Stimulated activated memory B cell treated with anti-CD40 and anti-IgM and Interleukin-4, amounts not matched to agents 10 μg/mL and 1 μg/mL and 100 μg/mL, for 72 hours (primary cell): ENCODE data around the gene MEGF10.

Source experiments
- ATAC-seq: fragments of 150-1000 bp; cut with Tn5 transposase; 2 replicates; pipeline ENCODE4 v1.10.0; 2021
- H3K27ac Mint-ChIP-seq: one replicate; pipeline ENCODE4 v1.8.0; 2022; ENCODE audit warnings: mild to moderate bottlenecking, mixed read lengths
- H3K27me3 Mint-ChIP-seq: one replicate; pipeline ENCODE4 v1.8.0; 2022; ENCODE audit warnings: mixed read lengths
- H3K36me3 Mint-ChIP-seq: one replicate; pipeline ENCODE4 v1.8.0; 2022; ENCODE audit warnings: mixed read lengths
- H3K4me1 Mint-ChIP-seq: one replicate; pipeline ENCODE4 v1.8.0; 2022; ENCODE audit warnings: mixed read lengths
- H3K4me3 Mint-ChIP-seq: one replicate; pipeline ENCODE4 v1.8.0; 2022; ENCODE audit warnings: mild to moderate bottlenecking, moderate library complexity, mixed read lengths
- H3K9me3 Mint-ChIP-seq: one replicate; pipeline ENCODE4 v1.8.0; 2022; ENCODE audit warnings: mixed read lengths

MEGF10 gene

GRCh38 chr5:127331890-127332649 lies 41.5 kb downstream of the MEGF10 start:
- Mint-ChIP-seq H3K36me3 (no peaks in the 10 kb centered on the region), H3K27me3 (peaks cover 38% of the 10 kb centered on the region), H3K27ac (no peak overlapping the region), H3K9me3 (no peaks in the 10 kb centered on the region), H3K4me1 (no peaks in the 10 kb centered on the region), H3K4me3 (no peak overlapping the region)
- ATAC-seq = no peak

DNA sequence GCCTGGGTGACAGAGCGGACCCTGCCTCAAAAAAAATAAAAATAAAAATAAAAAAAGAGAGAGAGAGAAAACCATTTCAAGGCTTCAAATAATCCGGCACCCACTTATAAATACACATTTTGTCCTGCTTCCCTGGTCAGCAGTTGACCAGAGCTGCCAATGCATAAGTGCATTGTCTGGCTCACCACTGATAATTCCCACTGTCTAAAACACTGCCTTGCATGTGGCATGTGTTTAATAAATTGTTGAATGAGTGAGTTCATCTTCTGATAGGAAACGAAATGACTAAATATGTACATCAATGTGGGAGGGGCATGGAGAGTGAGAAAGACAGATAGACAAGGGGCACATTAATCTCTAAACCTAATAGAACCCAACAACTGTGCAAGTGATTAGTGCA lies 42.9 kb downstream of the MEGF10 start:
- Mint-ChIP-seq H3K27ac (no peak overlapping the region), H3K36me3 (no peaks in the 10 kb centered on the region), H3K27me3 (peaks cover 38% of the 10 kb centered on the region), H3K4me3 (no peak overlapping the region), H3K4me1 (no peaks in the 10 kb centered on the region), H3K9me3 (no peaks in the 10 kb centered on the region)
- no peak for ATAC-seq

DNA sequence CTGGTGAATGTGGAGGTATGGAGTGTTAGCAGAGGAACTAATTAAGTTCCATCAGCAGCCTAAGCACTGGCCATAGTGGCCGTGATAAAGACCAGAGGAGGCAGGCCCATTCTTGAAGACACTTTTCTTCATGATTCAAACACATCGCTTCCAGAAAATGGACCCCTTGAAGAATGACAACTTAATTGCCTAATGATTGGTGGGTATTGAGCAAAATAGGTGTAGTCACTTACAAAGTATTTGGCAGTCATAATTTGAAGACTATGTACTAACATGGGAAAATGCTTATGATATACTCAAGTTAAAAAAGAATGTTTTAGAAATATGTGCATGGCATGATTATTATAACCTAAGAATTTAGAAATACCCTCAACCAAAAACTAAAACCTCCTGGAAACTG lies 44.8 kb downstream of the MEGF10 start:
- ATAC-seq = no peak
- Mint-ChIP-seq H3K27me3 (peaks cover 29% of the 10 kb centered on the region), H3K27ac (no peak overlapping the region), H3K4me3 (no peak overlapping the region), H3K4me1 (no peaks in the 10 kb centered on the region), H3K9me3 (no peaks in the 10 kb centered on the region), H3K36me3 (no peaks in the 10 kb centered on the region)

GRCh38 chr5:127337876-127338275 lies 47.3 kb downstream of the MEGF10 start:
- Mint-ChIP-seq H3K4me1 (no peaks in the 10 kb centered on the region), H3K4me3 (no peak overlapping the region), H3K36me3 (no peaks in the 10 kb centered on the region), H3K27ac (no peak overlapping the region), H3K27me3 (peaks cover 7% of the 10 kb centered on the region), H3K9me3 (no peaks in the 10 kb centered on the region)
- no peak for ATAC-seq

- Mint-ChIP-seq H3K36me3 (no peaks in the 10 kb centered on the region), H3K27ac (no peak overlapping the region), H3K9me3 (no peaks in the 10 kb centered on the region), H3K27me3 (peaks cover 1% of the 10 kb centered on the region), H3K4me1 (no peaks in the 10 kb centered on the region), H3K4me3 (no peak overlapping the region)
- no peak for ATAC-seq
Measured at GRCh38 chr5:127338501-127338900, 47.9 kb downstream of the MEGF10 start.

DNA sequence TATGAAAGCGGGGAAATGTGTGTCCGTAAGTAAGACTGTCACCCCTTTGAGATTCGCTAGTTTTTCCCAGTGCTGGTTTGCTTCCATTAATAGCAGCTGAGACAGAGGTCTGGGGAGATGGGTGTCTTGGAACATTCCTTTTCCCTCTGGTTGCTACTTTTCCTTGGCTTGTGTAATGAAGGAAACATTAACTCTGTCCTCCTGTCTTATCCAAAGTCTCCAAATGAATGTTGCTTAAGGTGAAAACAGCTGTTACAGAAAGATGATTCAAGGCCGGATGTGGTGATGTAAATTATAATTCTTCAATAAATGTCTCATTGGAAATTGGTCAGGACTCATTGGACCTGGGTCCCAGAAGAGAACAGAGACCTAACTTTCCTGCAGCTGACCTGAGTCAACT lies 50.0 kb downstream of the MEGF10 start:
- Mint-ChIP-seq H3K9me3 (no peaks in the 10 kb centered on the region), H3K4me3 (no peak overlapping the region), H3K27me3 (no peaks in the 10 kb centered on the region)

GRCh38 chr5:127342364-127342763 lies 51.8 kb downstream of the MEGF10 start:
- ATAC-seq = no peak
- Mint-ChIP-seq H3K4me1 (no peaks in the 10 kb centered on the region), H3K4me3 (no peak overlapping the region), H3K36me3 (no peaks in the 10 kb centered on the region), H3K27me3 (peaks cover 9% of the 10 kb centered on the region), H3K27ac (no peak overlapping the region), H3K9me3 (no peaks in the 10 kb centered on the region)

More for the DNA sequence above, 50.0 kb downstream of the MEGF10 start:
- Mint-ChIP-seq H3K36me3 (no peaks in the 10 kb centered on the region), H3K27ac (no peak overlapping the region), H3K4me1 (no peaks in the 10 kb centered on the region)
- no peak for ATAC-seq

GRCh38 chr5:127343313-127343712 lies 52.7 kb downstream of the MEGF10 start:
- H3K9me3 Mint-ChIP-seq = no peaks in the 10 kb centered on the region
- peaks cover 9% of the 10 kb centered on the region for H3K27me3 Mint-ChIP-seq
- no peak for ATAC-seq
- no peak overlapping the region for H3K27ac Mint-ChIP-seq
- no peaks in the 10 kb centered on the region for H3K4me1 Mint-ChIP-seq
- H3K36me3 Mint-ChIP-seq = no peaks in the 10 kb centered on the region
- H3K4me3 Mint-ChIP-seq = no peak overlapping the region

DNA sequence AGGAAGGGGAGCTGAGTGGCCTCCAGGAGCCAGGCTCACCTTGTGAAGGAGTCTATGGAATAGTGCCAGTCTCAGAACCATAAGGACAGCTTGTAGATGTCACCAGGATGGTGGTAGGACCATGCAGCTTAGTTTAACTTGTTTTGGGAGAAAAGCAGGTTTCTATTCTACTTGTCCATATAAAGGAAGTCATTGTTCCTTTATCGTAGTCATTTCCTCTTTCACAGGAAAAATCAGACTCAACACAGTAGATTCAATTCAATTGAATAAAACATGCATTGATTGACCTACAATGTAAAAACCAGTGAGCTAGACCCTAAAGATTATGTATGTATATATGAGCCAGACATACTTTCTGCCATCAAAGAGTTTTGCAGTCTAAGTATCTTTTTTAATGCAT lies 53.3 kb downstream of the MEGF10 start:
- no peak overlapping the region for H3K4me3 Mint-ChIP-seq

GRCh38 chr5:127344931-127345330 lies 54.3 kb downstream of the MEGF10 start:
- H3K4me1 Mint-ChIP-seq = no peaks in the 10 kb centered on the region
- H3K4me3 Mint-ChIP-seq = no peak overlapping the region
- no peak overlapping the region for H3K27ac Mint-ChIP-seq
- no peak for ATAC-seq
- H3K36me3 Mint-ChIP-seq = no peaks in the 10 kb centered on the region
- H3K27me3 Mint-ChIP-seq = peaks cover 12% of the 10 kb centered on the region
- no peaks in the 10 kb centered on the region for H3K9me3 Mint-ChIP-seq

More for the DNA sequence above, 53.3 kb downstream of the MEGF10 start:
- Mint-ChIP-seq H3K36me3 (no peaks in the 10 kb centered on the region), H3K4me1 (no peaks in the 10 kb centered on the region), H3K27me3 (peaks cover 9% of the 10 kb centered on the region), H3K27ac (no peak overlapping the region), H3K9me3 (no peaks in the 10 kb centered on the region)
- no peak for ATAC-seq

DNA sequence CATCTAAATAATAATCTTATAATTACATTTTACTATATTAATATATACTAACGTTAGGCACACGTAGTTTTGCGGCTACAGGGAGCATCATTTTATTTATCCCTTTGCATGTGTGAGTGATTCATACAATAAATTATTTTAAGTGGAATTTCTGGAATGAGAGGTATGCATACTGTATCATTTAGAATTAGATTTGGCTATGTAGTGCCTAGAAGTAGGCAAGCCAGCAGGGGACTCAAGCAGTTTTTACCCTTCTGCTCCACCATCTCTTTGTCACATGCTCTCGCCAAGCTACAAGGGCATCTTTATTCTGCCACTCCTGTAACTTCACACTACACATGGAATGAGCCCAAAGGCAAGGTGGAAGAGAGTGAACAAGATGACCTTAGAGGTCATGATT lies 60.8 kb downstream of the MEGF10 start:
- peaks cover 49% of the 10 kb centered on the region for H3K27me3 Mint-ChIP-seq
- no peak for ATAC-seq
- no peaks in the 10 kb centered on the region for H3K9me3 Mint-ChIP-seq
- no peaks in the 10 kb centered on the region for H3K36me3 Mint-ChIP-seq
- no peaks in the 10 kb centered on the region for H3K4me1 Mint-ChIP-seq
- no peak overlapping the region for H3K4me3 Mint-ChIP-seq
- H3K27ac Mint-ChIP-seq = no peak overlapping the region

- no peaks in the 10 kb centered on the region for H3K9me3 Mint-ChIP-seq
- H3K27me3 Mint-ChIP-seq = peaks cover 48% of the 10 kb centered on the region
- H3K4me3 Mint-ChIP-seq = no peak overlapping the region
- H3K27ac Mint-ChIP-seq = no peak overlapping the region
- no peaks in the 10 kb centered on the region for H3K36me3 Mint-ChIP-seq
- ATAC-seq = no peak
- no peaks in the 10 kb centered on the region for H3K4me1 Mint-ChIP-seq
Measured at GRCh38 chr5:127352068-127352467, 61.5 kb downstream of the MEGF10 start.

- no peaks in the 10 kb centered on the region for H3K9me3 Mint-ChIP-seq
- H3K36me3 Mint-ChIP-seq = no peaks in the 10 kb centered on the region
- peaks cover 54% of the 10 kb centered on the region for H3K27me3 Mint-ChIP-seq
- no peak overlapping the region for H3K27ac Mint-ChIP-seq
- H3K4me1 Mint-ChIP-seq = no peaks in the 10 kb centered on the region
- ATAC-seq = no peak
- H3K4me3 Mint-ChIP-seq = no peak overlapping the region
Measured at GRCh38 chr5:127353327-127353726, 62.7 kb downstream of the MEGF10 start.

- Mint-ChIP-seq H3K36me3 (no peaks in the 10 kb centered on the region), H3K4me1 (no peaks in the 10 kb centered on the region), H3K4me3 (no peak overlapping the region), H3K9me3 (no peaks in the 10 kb centered on the region), H3K27me3 (peaks cover 54% of the 10 kb centered on the region), H3K27ac (no peak overlapping the region)
- no peak for ATAC-seq
Measured at GRCh38 chr5:127353796-127354195, 63.2 kb downstream of the MEGF10 start.

GRCh38 chr5:127355337-127355736 lies 64.7 kb downstream of the MEGF10 start:
- Mint-ChIP-seq H3K4me3 (no peak overlapping the region), H3K36me3 (no peaks in the 10 kb centered on the region), H3K4me1 (no peaks in the 10 kb centered on the region), H3K9me3 (no peaks in the 10 kb centered on the region), H3K27me3 (peaks cover 46% of the 10 kb centered on the region), H3K27ac (no peak overlapping the region)
- ATAC-seq = no peak

- Mint-ChIP-seq H3K27ac (no peak overlapping the region), H3K9me3 (no peaks in the 10 kb centered on the region), H3K4me3 (no peak overlapping the region), H3K4me1 (no peaks in the 10 kb centered on the region), H3K36me3 (no peaks in the 10 kb centered on the region), H3K27me3 (peaks cover 38% of the 10 kb centered on the region)
- ATAC-seq = no peak
Measured at GRCh38 chr5:127358284-127358683, 67.7 kb downstream of the MEGF10 start.
